ENCODE data around the gene PC. TPM values are rescaled to one million over a fixed set of nuclear protein-coding genes. Genes with fewer than 3 reads are reported as not detected.

The PC gene
- total and polyA plus RNA-seq, 9 of the 15 experiments (the other 6 are each of a cell fraction or from before 2014, with no cell fraction given) = 0.94 to 38.0 (median 8.7) TPM

- TF ChIP-seq ZKSCAN1 (IDR thresholded peaks at IDR 0.05; ENCODE audit: low read depth, low read length) = 0 out of 2 replicates have a peak, but pooled peaks have one; percentile 41
- TF ChIP-seq MEF2D (tag; conservative IDR thresholded peaks at IDR 0.05; ENCODE audit: low read depth) = no peak
- 0 out of 2 replicates have a peak, but pooled peaks have one; percentile 20 for TF ChIP-seq ZC3H4 (CRISPR knock-in tag; IDR thresholded peaks at IDR 0.05; ENCODE audit: borderline replicate concordance)
- TF ChIP-seq HNRNPL (IDR thresholded peaks at IDR 0.05; ENCODE audit: low read depth, low read length) = 0 out of 2 replicates have a peak, but pooled peaks have one; percentile 49
- peak; percentile 22 for TF ChIP-seq RBFOX2 (IDR thresholded peaks at IDR 0.05; ENCODE audit: low read depth, low read length)
- TF ChIP-seq RBM22 (IDR thresholded peaks at IDR 0.05; ENCODE audit: low read depth, low read length, poor library complexity, severe bottlenecking) = peak; percentile 29
- no peak for TF ChIP-seq PRPF4 (IDR thresholded peaks at IDR 0.05; ENCODE audit: insufficient read depth, low read depth, low read length, poor library complexity, severe bottlenecking)
- TF ChIP-seq KDM1A (IDR thresholded peaks at IDR 0.05) = no peak
These were observed 100.8 kb downstream of the PC start (continued) for GRCh38 chr11:66857234-66857926.

GRCh38 chr11:66856496-66857233, 101.5 kb downstream of the PC start, which contains the start of gene LRFN4:
TSS of gene LRFN4 (plus strand) at chr11:66857064. CDS start at chr11:66857745, 681 bp downstream.
- Histone ChIP-seq H4K20me1 (replicated peaks; ENCODE audit: control insufficient read depth, insufficient read depth, low read length) (no peaks in the 10 kb centered on the region), H3K79me2 (ENCODE audit: control insufficient read depth, insufficient read depth, low read length) (peaks cover 25% of the 10 kb centered on the region), H3K4me1 (replicated peaks in 1 of 2; ENCODE audit: control insufficient read depth in 2 of 2, insufficient read depth in 2 of 2, low read length in 2 of 2) (peaks cover 11 to 92% of the 10 kb centered on the region in 2 experiments; a peak in 4 of 5 replicates), H3K9ac (ENCODE audit: insufficient read depth in 1 of 2, low read depth in 2 of 2, low read length in 2 of 2) (peak within 1 kb of the TSS; percentile 96 to 99), H3K27me3 (ENCODE audit: control insufficient read depth in 2 of 2, insufficient read depth in 2 of 2, low read length in 2 of 2) (no peaks in the 10 kb centered on the region), H3K36me3 (ENCODE audit: control insufficient read depth, insufficient read depth, low read length) (peaks cover 38% of the 10 kb centered on the region; the same call in 2 of the 3 replicates), H3K27ac (ENCODE audit: extremely low read depth, low read depth, low read length) (peak within 1 kb of the TSS; percentile 98), H3K9me1 (ENCODE audit: control insufficient read depth, insufficient read depth, low read length) (no peaks in the 10 kb centered on the region), H3K4me3 (peak within 1 kb of the TSS; percentile 68), H3K9me3 (replicated peaks; ENCODE audit: control insufficient read depth, insufficient read depth, low read depth, low read length) (no peaks in the 10 kb centered on the region), H2AFZ (ENCODE audit: low read depth, low read length) (peak within 1 kb of the TSS; percentile 92), H3K4me2 (ENCODE audit: insufficient read depth, low read length) (peak within 1 kb of the TSS; percentile 96)
- ATAC-seq (peak; percentile 13), FAIRE-seq (peak; percentile 51), DNase-seq (ENCODE audit: extremely low read depth in 1 of 4, low spot score in 3 of 4) (peak; percentile 37 to 71 (median 70))
- intact Hi-C loops (cut with micrococcal nuclease) = no loop called here
- no TSS peak for BruUV-seq (replicated peaks)
- WGBS (ENCODE audit: insufficient coverage, low coverage, missing lambda C conversion rate) = 20% methylated on average over 71 of the region's 103 CpGs
- in situ Hi-C loops (cut with MboI) = no loop called here
- CTCF ChIA-PET (ENCODE audit: low intra/inter-chr PET ratio) = no interaction called here
- POLR2A ChIA-PET = interaction anchor here (0.9 to 5.5 kb wide), 5 partner anchors 9 to 119 kb away, joined by 3 to 58 read pairs (median 6); partner anchors contain the start of gene RCE1
- TF ChIP-seq STAT5A (IDR thresholded peaks at IDR 0.05; ENCODE audit: borderline replicate concordance, low read length) = no peak
- TF ChIP-seq MNT (conservative IDR thresholded peaks at IDR 0.05) = peak; percentile 76 to 82
- no peak for TF ChIP-seq ZNF592 (IDR thresholded peaks at IDR 0.05)
- TF ChIP-seq KLF6 (CRISPR knock-in tag; IDR thresholded peaks at IDR 0.05; ENCODE audit: borderline replicate concordance) = no peak
- TF ChIP-seq ZNF780A (CRISPR knock-in tag; IDR thresholded peaks at IDR 0.05) = no peak
- TF ChIP-seq HLTF (IDR thresholded peaks at IDR 0.05) = no peak
